Osteoblast (primary cell): Measurements from ENCODE around the gene ULK4. TPM values are rescaled to one million over a fixed set of nuclear protein-coding genes. Genes with fewer than 3 reads are reported as not detected.

Source experiments
- DNase-seq: peaks from one replicate; pipeline ENCODE4 v3.0.0; 2011; ENCODE audit warnings: low spot score, mixed read lengths; ENCODE audit not compliant: insufficient read length; ENCODE audit errors: missing footprints
- H2AFZ ChIP-seq: 2 replicates; pipeline ENCODE4 v1.6.0; 2011; ENCODE audit warnings: mild to moderate bottlenecking, low read length
- H3K27ac ChIP-seq: 2 replicates; pipeline ENCODE4 v1.5.1; 2011; ENCODE audit warnings: mild to moderate bottlenecking, low read depth, low read length, moderate library complexity
- H3K27me3 ChIP-seq: 2 replicates; pipeline ENCODE4 v1.6.0; 2012; ENCODE audit warnings: mild to moderate bottlenecking, control low read depth, inconsistent platforms, low read length, moderate library complexity; ENCODE audit not compliant: insufficient read depth
- H3K36me3 ChIP-seq: 2 replicates; pipeline ENCODE4 v1.5.1; 2011; ENCODE audit warnings: mild to moderate bottlenecking, low read length, control low read depth, moderate library complexity; ENCODE audit not compliant: insufficient read depth
- H3K4me1 ChIP-seq: 2 replicates; pipeline ENCODE4 v1.5.1; 2011; ENCODE audit warnings: mild to moderate bottlenecking, low read length, control low read depth, moderate library complexity; ENCODE audit not compliant: insufficient read depth
- H3K4me2 ChIP-seq: 2 replicates; pipeline ENCODE4 v1.6.0; 2011; ENCODE audit warnings: mild to moderate bottlenecking, low read length; ENCODE audit not compliant: insufficient read depth
- H3K4me3 ChIP-seq: fragments of 200-600 bp; sonication (generic); 3 replicates; pipeline ENCODE4 v1.5.1; 2012; ENCODE audit warnings: mild to moderate bottlenecking, low read length, inconsistent platforms; ENCODE audit not compliant: insufficient read depth
- H3K79me2 ChIP-seq: 2 replicates; pipeline ENCODE4 v1.6.0; 2012; ENCODE audit warnings: mild to moderate bottlenecking, low read length, control low read depth, inconsistent platforms; ENCODE audit not compliant: insufficient read depth
- H3K9me3 ChIP-seq: 2 replicates; pipeline ENCODE4 v1.5.1; 2011; ENCODE audit warnings: low read depth, low read length, control low read depth
- H4K20me1 ChIP-seq: 2 replicates; pipeline ENCODE4 v1.6.0; 2012; ENCODE audit warnings: mild to moderate bottlenecking, low read length, control low read depth; ENCODE audit not compliant: insufficient read depth
- total RNA-seq: library from RNA; depleted of rRNA; stranded (reverse); fragments of >200 nt; gene quantifications from 2 replicates; pipeline ENCODE4 v1.2.3, GENCODE V29; 2012
- TF ChIP-seq, protein P1 (sequence below): IDR thresholded peaks from 2 replicates; pipeline ENCODE4 v1.5.1; 2011; ENCODE audit warnings: mild to moderate bottlenecking, low read depth, low read length, moderate library complexity; ENCODE audit errors: extremely low read depth

Gene ULK4
- total RNA-seq, 1 donor, result 20.6 TPM

DNA sequence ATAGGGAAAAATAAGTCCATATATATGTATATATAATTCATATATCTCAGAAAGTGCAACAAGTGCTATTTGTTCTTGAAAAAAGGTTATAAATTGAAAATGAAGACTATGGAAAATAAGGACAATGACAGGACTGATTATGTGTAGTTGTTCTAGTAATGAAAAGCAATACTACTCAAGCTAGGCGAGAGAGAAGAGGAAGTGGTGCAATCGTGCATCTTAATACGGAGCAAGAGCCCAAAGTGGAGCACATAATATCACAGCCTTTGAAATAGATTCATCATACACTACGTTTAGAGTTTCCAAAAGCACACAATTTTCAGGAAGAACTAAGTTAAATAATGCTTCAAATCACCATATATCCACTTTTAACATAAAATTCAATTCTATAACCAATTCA is 87.9 kb downstream of the ULK4 start:
- TF ChIP-seq, protein P1, sequence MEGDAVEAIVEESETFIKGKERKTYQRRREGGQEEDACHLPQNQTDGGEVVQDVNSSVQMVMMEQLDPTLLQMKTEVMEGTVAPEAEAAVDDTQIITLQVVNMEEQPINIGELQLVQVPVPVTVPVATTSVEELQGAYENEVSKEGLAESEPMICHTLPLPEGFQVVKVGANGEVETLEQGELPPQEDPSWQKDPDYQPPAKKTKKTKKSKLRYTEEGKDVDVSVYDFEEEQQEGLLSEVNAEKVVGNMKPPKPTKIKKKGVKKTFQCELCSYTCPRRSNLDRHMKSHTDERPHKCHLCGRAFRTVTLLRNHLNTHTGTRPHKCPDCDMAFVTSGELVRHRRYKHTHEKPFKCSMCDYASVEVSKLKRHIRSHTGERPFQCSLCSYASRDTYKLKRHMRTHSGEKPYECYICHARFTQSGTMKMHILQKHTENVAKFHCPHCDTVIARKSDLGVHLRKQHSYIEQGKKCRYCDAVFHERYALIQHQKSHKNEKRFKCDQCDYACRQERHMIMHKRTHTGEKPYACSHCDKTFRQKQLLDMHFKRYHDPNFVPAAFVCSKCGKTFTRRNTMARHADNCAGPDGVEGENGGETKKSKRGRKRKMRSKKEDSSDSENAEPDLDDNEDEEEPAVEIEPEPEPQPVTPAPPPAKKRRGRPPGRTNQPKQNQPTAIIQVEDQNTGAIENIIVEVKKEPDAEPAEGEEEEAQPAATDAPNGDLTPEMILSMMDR, result no peak
- Histone ChIP-seq H3K36me3 (no peaks in the 10 kb centered on the region), H4K20me1 (no peaks in the 10 kb centered on the region), H3K4me1 (no peaks in the 10 kb centered on the region), H3K27me3 (no peaks in the 10 kb centered on the region), H3K4me2 (no peak overlapping the region), H3K4me3 (no peak overlapping the region), H2AFZ (no peak overlapping the region), H3K79me2 (no peaks in the 10 kb centered on the region), H3K27ac (no peak overlapping the region), H3K9me3 (no peaks in the 10 kb centered on the region)
- no peak for DNase-seq

DNA sequence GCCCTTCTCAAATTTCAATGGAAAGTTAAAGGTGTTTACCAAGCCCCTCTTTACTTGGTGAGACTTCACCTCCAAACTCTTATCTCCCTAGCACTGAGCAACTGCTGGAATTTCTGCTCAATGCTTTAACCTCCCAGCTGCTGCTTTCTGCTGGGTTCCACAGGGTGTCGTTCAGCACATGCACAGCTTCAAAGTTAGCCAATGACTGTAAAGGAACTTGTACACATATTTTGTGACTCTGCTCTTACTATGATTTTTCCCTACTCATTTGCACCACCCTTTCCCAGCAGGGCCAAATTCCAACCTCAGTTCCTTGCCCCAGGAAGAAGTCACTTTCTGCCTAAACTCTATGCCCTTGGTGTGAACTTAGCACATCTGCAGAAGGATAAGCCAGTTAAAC is 89.7 kb downstream of the ULK4 start:
- Histone ChIP-seq H3K9me3 (no peaks in the 10 kb centered on the region), H3K4me3 (no peak overlapping the region), H3K27ac (no peak overlapping the region), H4K20me1 (no peaks in the 10 kb centered on the region), H2AFZ (no peak overlapping the region), H3K4me1 (no peaks in the 10 kb centered on the region), H3K4me2 (no peak overlapping the region), H3K27me3 (no peaks in the 10 kb centered on the region), H3K79me2 (no peaks in the 10 kb centered on the region), H3K36me3 (no peaks in the 10 kb centered on the region)
- TF ChIP-seq, protein P1, result no peak
- DNase-seq, result no peak

DNA sequence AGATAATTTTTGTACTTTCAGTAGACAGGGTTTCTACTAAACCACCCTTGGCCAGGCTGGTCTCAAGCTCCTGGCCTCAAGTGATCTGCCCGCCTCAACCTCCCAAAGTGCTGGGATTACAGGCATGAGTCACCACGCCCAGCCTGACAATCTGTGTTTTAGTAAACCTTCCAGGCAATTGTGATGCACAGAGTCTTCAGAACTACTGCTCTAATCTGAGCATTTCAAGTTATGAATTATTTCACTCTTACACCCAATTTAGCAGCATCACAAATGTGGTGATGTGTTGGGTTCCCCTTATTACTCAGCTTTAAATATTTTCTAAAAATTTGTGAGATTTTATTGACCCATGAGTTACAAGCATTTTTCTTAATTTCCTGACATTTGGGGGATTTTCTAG is 94.4 kb downstream of the ULK4 start:
- no peaks in the 10 kb centered on the region for H3K79me2 ChIP-seq
- H3K9me3 ChIP-seq, result no peaks in the 10 kb centered on the region
- no peak overlapping the region for H3K4me2 ChIP-seq
- no peaks in the 10 kb centered on the region for H3K27me3 ChIP-seq
- no peaks in the 10 kb centered on the region for H3K4me1 ChIP-seq
- no peak overlapping the region for H3K27ac ChIP-seq
- H3K4me3 ChIP-seq, result no peak overlapping the region
- TF ChIP-seq, protein P1, result no peak
- H3K36me3 ChIP-seq, result no peaks in the 10 kb centered on the region
- no peak overlapping the region for H2AFZ ChIP-seq
- H4K20me1 ChIP-seq, result no peaks in the 10 kb centered on the region
- no peak for DNase-seq

DNA sequence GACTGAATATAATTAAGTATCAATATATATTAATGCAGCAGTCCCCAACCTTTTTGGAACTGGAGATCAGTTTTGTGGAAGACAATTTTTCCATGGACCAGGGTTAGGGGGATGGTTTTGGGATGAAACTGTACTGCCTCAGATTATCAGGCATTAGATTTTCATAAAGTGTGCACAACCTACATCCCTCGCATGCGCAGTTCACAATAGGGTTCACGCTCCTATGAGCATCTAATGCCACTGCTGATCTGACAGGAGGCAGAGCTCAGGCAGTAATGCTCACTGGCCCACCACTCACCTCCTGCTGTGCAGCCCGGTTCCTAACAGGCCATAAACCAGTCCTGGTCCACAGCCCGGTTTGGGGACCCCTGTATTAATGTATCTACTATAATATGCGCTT is 95.6 kb downstream of the ULK4 start:
- Histone ChIP-seq H3K36me3 (no peaks in the 10 kb centered on the region), H3K4me2 (no peak overlapping the region), H2AFZ (no peak overlapping the region), H3K27ac (no peak overlapping the region), H3K79me2 (no peaks in the 10 kb centered on the region), H3K27me3 (no peaks in the 10 kb centered on the region), H4K20me1 (no peaks in the 10 kb centered on the region), H3K4me1 (no peaks in the 10 kb centered on the region), H3K4me3 (no peak overlapping the region), H3K9me3 (no peaks in the 10 kb centered on the region)
- TF ChIP-seq, protein P1, result no peak
- DNase-seq, result no peak
